Measurements from ENCODE around the gene IRS4. TPM values are rescaled to one million over a fixed set of nuclear protein-coding genes. Genes with fewer than 3 reads are reported as not detected.

Gene IRS4
- total RNA-seq: not detected

- no peak within 1 kb of the TSS for H3K4me3 ChIP-seq (ENCODE audit: low read length)
- H3K4me1 ChIP-seq (ENCODE audit: insufficient read depth, low read length): no peaks in the 10 kb centered on the region
- peaks cover 38% of the 10 kb centered on the region for H3K27me3 ChIP-seq (ENCODE audit: insufficient read depth, low read length)
- H3K9me3 ChIP-seq (ENCODE audit: low read depth, low read length): no peaks in the 10 kb centered on the region
Measured at GRCh38 chrX:108736509-108737479, at the start of gene IRS4. TSS of gene IRS4 (minus strand) at chrX:108736563.

- H3K4me3 ChIP-seq (ENCODE audit: low read length): no peak overlapping the region
- H3K4me1 ChIP-seq (ENCODE audit: insufficient read depth, low read length): no peaks in the 10 kb centered on the region
- no peaks in the 10 kb centered on the region for H3K27me3 ChIP-seq (ENCODE audit: insufficient read depth, low read length)
- no peaks in the 10 kb centered on the region for H3K9me3 ChIP-seq (ENCODE audit: low read depth, low read length)
Measured at GRCh38 chrX:108772549-108772948, 36.2 kb upstream of the IRS4 start.

- H3K4me3 ChIP-seq (ENCODE audit: low read length): no peak overlapping the region
- H3K9me3 ChIP-seq (ENCODE audit: low read depth, low read length): no peaks in the 10 kb centered on the region
- no peaks in the 10 kb centered on the region for H3K27me3 ChIP-seq (ENCODE audit: insufficient read depth, low read length)
- H3K4me1 ChIP-seq (ENCODE audit: insufficient read depth, low read length): no peaks in the 10 kb centered on the region
Measured at GRCh38 chrX:108763559-108763958, 27.2 kb upstream of the IRS4 start.

DNA sequence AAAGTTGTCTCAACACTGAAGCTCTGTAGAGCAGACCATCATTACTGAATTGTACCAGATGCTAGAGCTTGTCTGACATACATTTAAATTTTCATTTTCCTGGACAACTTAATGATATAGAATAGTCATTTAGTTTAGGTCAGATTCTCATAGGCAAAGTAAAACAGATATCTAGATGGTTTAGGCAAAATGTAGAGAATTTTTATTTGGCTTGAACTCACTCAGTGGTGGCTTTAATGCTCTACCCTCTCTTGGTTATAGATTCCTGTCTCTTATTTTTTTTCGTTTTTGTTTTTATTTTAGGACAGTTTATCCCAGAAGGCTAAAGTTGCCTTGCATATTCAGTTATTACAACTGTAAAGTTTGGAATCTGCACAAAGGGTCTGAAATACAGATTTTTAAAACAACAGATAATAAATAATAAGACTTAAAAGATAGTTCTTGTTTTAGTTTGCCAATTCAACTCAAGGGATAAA lies 4.0 kb upstream of the IRS4 start:
- Histone ChIP-seq H3K9me3 (ENCODE audit: low read depth, low read length) (no peaks in the 10 kb centered on the region), H3K4me1 (ENCODE audit: insufficient read depth, low read length) (no peaks in the 10 kb centered on the region), H3K4me3 (ENCODE audit: low read length) (no peak overlapping the region), H3K27me3 (ENCODE audit: insufficient read depth, low read length) (peaks cover 14% of the 10 kb centered on the region)

- H3K27me3 ChIP-seq (ENCODE audit: insufficient read depth, low read length): peaks cover 33% of the 10 kb centered on the region
- no peak overlapping the region for H3K4me3 ChIP-seq (ENCODE audit: low read length)
- H3K9me3 ChIP-seq (ENCODE audit: low read depth, low read length): no peaks in the 10 kb centered on the region
Measured at GRCh38 chrX:108737754-108738153, 1.4 kb upstream of the IRS4 start.

DNA sequence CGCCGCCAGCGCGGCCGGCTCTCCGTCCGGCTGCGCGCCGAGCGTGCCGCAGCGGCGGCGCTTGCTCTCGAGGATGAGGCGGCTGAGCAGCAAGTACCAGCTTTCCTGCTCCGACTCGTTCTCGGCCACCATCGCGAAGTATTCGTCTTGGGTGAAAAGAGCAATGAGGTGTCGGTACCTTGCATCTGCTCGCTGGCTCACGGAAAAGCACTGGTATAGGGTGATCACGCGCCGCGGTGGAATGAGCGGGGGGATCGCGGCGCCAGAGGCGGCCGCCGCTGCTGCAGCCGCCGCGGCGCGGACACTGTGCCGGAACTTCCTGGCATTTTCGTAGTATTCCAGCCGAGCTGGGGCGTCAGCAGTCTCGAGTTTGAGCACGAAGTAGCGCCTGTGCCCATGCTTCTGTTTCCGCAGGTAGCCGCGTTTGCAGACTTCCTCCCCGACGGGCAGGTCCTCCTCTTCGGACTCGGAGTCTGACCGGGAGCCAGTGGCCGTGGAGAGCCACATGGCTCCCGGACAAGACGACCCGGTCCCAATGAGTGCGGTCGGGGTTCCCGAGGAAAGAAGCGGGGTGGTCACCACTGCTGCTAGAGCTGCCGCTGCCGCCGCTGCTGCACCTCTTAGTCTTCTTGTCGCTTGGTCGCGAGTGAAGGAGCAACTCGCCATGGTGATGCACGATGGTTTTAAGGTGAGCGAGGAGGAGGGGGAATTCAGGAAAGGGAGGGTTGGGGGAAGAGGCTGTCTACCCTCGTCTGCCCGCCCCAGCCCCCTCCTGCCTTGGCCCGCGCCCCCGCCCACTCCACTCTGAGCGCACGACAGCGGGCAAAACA lies 469 bp downstream of the IRS4 start:
- Histone ChIP-seq H3K9me3 (ENCODE audit: low read depth, low read length) (no peaks in the 10 kb centered on the region), H3K4me3 (ENCODE audit: low read length) (no peak overlapping the region), H3K27me3 (ENCODE audit: insufficient read depth, low read length) (peaks cover 47% of the 10 kb centered on the region), H3K4me1 (ENCODE audit: insufficient read depth, low read length) (no peaks in the 10 kb centered on the region)

More at GRCh38 chrX:108737754-108738153, 1.4 kb upstream of the IRS4 start:
- no peaks in the 10 kb centered on the region for H3K4me1 ChIP-seq (ENCODE audit: insufficient read depth, low read length)

DNA sequence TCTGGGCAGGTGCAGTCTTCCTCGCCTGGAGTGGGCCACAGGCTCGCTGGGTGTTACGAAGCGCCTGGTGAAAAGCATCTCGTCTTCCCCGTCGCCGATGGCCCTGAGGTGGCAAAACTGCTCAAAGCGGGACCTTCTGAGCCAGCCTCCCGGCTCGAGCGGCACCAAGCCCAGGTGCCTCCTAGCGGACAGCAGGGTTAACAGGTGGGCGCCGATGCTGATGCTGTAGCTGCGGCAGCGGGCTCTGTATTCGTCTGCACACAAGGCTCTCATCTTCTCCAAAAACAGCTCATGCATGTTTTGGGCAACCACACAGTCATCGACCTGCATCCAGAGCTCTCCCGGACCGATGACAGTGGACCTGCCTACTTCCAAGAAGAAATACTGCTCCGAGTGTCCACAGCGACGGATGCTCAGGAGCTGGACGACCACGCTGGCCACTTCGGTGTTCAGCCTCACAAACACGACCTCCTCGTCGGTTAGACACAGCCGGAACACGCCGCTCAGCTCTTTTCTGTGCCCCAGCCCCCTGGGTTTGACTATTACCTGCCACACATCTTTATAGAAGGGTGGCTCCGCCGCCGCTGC lies 1.2 kb downstream of the IRS4 start:
- H3K27me3 ChIP-seq (ENCODE audit: insufficient read depth, low read length): peaks cover 50% of the 10 kb centered on the region
- no peaks in the 10 kb centered on the region for H3K4me1 ChIP-seq (ENCODE audit: insufficient read depth, low read length)

DNA sequence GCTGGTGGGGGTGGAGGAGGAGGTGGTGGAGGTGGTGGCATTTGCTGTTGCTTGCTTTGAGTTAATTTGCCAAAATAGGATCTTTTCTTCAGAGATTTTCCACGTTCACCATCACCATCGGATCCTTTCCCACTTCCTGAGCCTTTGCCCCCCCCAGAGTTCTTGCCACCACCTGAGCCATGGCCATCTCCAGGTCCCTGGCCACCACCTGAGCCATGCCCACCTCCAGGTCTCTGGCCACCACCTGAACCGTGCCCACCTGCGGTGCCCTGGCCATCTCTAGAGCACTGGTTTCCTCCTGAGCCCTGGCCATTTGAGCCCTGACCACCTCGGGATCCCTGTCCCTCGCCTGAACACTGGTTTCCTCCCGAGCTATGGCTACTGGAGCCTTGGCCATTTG lies 1.9 kb downstream of the IRS4 start:
- Histone ChIP-seq H3K27me3 (ENCODE audit: insufficient read depth, low read length) (peaks cover 50% of the 10 kb centered on the region), H3K4me3 (ENCODE audit: low read length) (no peak overlapping the region), H3K9me3 (ENCODE audit: low read depth, low read length) (no peaks in the 10 kb centered on the region), H3K4me1 (ENCODE audit: insufficient read depth, low read length) (no peaks in the 10 kb centered on the region)

More for the DNA sequence above, 1.2 kb downstream of the IRS4 start:
- Histone ChIP-seq H3K4me3 (ENCODE audit: low read length) (no peak overlapping the region), H3K9me3 (ENCODE audit: low read depth, low read length) (no peaks in the 10 kb centered on the region)

- no peaks in the 10 kb centered on the region for H3K9me3 ChIP-seq (ENCODE audit: low read depth, low read length)
- H3K4me1 ChIP-seq (ENCODE audit: insufficient read depth, low read length): no peaks in the 10 kb centered on the region
- H3K27me3 ChIP-seq (ENCODE audit: insufficient read depth, low read length): peaks cover 44% of the 10 kb centered on the region
- H3K4me3 ChIP-seq (ENCODE audit: low read length): no peak overlapping the region
Measured at GRCh38 chrX:108732630-108733321, 3.6 kb downstream of the IRS4 start.

DNA sequence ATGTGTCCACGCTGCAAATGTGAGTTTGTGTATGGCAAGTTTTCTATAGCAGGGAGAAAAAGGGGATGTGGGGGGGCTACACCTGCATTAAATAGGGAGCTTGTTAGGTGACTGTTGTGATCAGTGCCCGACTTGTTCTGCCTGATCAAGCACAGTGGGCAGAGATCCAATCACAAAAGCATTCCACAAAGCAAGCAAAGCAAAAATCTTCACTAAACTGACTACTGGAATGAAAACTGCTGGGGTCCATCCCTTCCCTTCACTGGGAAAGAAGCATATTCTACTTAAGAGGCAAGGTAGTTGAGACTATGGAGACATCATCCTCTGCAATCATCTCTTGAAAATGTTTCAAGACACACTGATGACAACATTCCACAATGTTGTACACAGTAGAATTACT lies 5.2 kb downstream of the IRS4 start:
- Histone ChIP-seq H3K4me1 (ENCODE audit: insufficient read depth, low read length) (no peaks in the 10 kb centered on the region), H3K9me3 (ENCODE audit: low read depth, low read length) (no peaks in the 10 kb centered on the region), H3K4me3 (ENCODE audit: low read length) (no peak overlapping the region), H3K27me3 (ENCODE audit: insufficient read depth, low read length) (peaks cover 39% of the 10 kb centered on the region)

- no peaks in the 10 kb centered on the region for H3K9me3 ChIP-seq (ENCODE audit: low read depth, low read length)
- no peaks in the 10 kb centered on the region for H3K4me1 ChIP-seq (ENCODE audit: insufficient read depth, low read length)
- H3K27me3 ChIP-seq (ENCODE audit: insufficient read depth, low read length): peaks cover 11% of the 10 kb centered on the region
- no peak overlapping the region for H3K4me3 ChIP-seq (ENCODE audit: low read length)
Measured at GRCh38 chrX:108726748-108727147, 9.6 kb downstream of the IRS4 start.

GRCh38 chrX:108722561-108722960 lies 13.8 kb downstream of the IRS4 start:
- Histone ChIP-seq H3K4me1 (ENCODE audit: insufficient read depth, low read length) (no peaks in the 10 kb centered on the region), H3K4me3 (ENCODE audit: low read length) (no peak overlapping the region), H3K27me3 (ENCODE audit: insufficient read depth, low read length) (no peaks in the 10 kb centered on the region), H3K9me3 (ENCODE audit: low read depth, low read length) (no peaks in the 10 kb centered on the region)

GRCh38 chrX:108712886-108713285 lies 23.5 kb downstream of the IRS4 start:
- no peaks in the 10 kb centered on the region for H3K27me3 ChIP-seq (ENCODE audit: insufficient read depth, low read length)
- H3K9me3 ChIP-seq (ENCODE audit: low read depth, low read length): no peaks in the 10 kb centered on the region
- no peaks in the 10 kb centered on the region for H3K4me1 ChIP-seq (ENCODE audit: insufficient read depth, low read length)
- no peak overlapping the region for H3K4me3 ChIP-seq (ENCODE audit: low read length)

GRCh38 chrX:108704839-108705238 lies 31.5 kb downstream of the IRS4 start:
- no peaks in the 10 kb centered on the region for H3K9me3 ChIP-seq (ENCODE audit: low read depth, low read length)
- H3K4me3 ChIP-seq (ENCODE audit: low read length): no peak overlapping the region
- H3K27me3 ChIP-seq (ENCODE audit: insufficient read depth, low read length): no peaks in the 10 kb centered on the region
- H3K4me1 ChIP-seq (ENCODE audit: insufficient read depth, low read length): no peaks in the 10 kb centered on the region
